Progenitor cell of endocrine pancreas (in vitro differentiated cells): Measurements from ENCODE around the gene EPM2A. TPM values are rescaled to one million over a fixed set of nuclear protein-coding genes. Genes with fewer than 3 reads are reported as not detected.

Experiments used
- DNase-seq: peaks from one replicate; pipeline ENCODE4 v3.0.0; 2021; ENCODE audit warnings: low spot score; ENCODE audit not compliant: unreplicated experiment
- H3K27ac Mint-ChIP-seq: 2 replicates; pipeline ENCODE4 v1.8.0; 2021; ENCODE audit warnings: mild to moderate bottlenecking, moderate library complexity, mixed read lengths
- H3K27me3 Mint-ChIP-seq: 2 replicates; pipeline ENCODE4 v1.8.0; 2021; ENCODE audit warnings: mixed read lengths
- H3K36me3 Mint-ChIP-seq: 2 replicates; pipeline ENCODE4 v1.8.0; 2022; ENCODE audit warnings: mixed read lengths; ENCODE audit not compliant: insufficient read depth
- H3K4me1 Mint-ChIP-seq: 2 replicates; pipeline ENCODE4 v1.8.0; 2021; ENCODE audit warnings: low read depth, mixed read lengths
- H3K4me3 Mint-ChIP-seq: 2 replicates; pipeline ENCODE4 v1.8.0; 2021; ENCODE audit warnings: low read depth, mild to moderate bottlenecking, moderate library complexity, mixed read lengths
- H3K9me3 Mint-ChIP-seq: 2 replicates; pipeline ENCODE4 v1.8.0; 2021; ENCODE audit warnings: low read depth, mixed read lengths
- CTCF ChIP-seq: fragments of 200-600 bp; sonication (generic); IDR thresholded peaks from one replicate; pipeline ENCODE4 v1.5.0; 2021; ENCODE audit warnings: antibody characterized with exemption, mild to moderate bottlenecking; ENCODE audit not compliant: unreplicated experiment
- total RNA-seq: library from RNA; stranded (reverse); gene quantifications from 2 replicates; pipeline ENCODE4 v1.2.1, GENCODE V29; 2021

EPM2A gene
- total RNA-seq, 1 donor from 2014 or later = 15.6 TPM

- peaks cover 11% of the 10 kb centered on the region for H3K27me3 Mint-ChIP-seq
- no peak for DNase-seq
- H3K27ac Mint-ChIP-seq = no peak overlapping the region
- TF ChIP-seq CTCF = no peak
- H3K4me1 Mint-ChIP-seq = peaks cover 8% of the 10 kb centered on the region
- H3K9me3 Mint-ChIP-seq = no peaks in the 10 kb centered on the region
- H3K4me3 Mint-ChIP-seq = no peak overlapping the region
- H3K36me3 Mint-ChIP-seq = peaks cover 8% of the 10 kb centered on the region
Measured at GRCh38 chr6:145623231-145623630, 112.1 kb downstream of the EPM2A start.

DNA sequence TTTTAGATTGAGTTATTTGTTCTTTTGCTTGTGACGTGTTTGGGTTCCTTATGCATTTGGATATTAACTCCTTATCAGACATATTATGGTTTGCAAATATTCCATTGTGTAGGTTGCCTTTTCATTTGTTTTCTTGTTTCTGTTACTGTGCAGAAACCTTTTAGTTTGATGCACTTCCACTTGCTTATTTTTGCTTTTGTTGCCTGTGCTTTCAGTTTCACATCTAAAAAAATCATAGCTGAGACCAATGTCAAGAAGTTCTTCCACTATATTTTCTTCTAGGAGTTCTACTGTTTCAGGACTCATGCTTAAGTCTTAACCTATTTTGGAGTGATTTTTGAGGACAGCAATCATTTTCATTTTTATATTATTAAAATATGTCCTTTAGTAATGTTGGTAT lies 113.5 kb downstream of the EPM2A start:
- Mint-ChIP-seq H3K27ac (no peak overlapping the region), H3K36me3 (peaks cover 4% of the 10 kb centered on the region), H3K9me3 (no peaks in the 10 kb centered on the region), H3K4me3 (no peak overlapping the region), H3K27me3 (peaks cover 7% of the 10 kb centered on the region), H3K4me1 (peaks cover 8% of the 10 kb centered on the region)
- no peak for DNase-seq
- TF ChIP-seq CTCF = no peak

DNA sequence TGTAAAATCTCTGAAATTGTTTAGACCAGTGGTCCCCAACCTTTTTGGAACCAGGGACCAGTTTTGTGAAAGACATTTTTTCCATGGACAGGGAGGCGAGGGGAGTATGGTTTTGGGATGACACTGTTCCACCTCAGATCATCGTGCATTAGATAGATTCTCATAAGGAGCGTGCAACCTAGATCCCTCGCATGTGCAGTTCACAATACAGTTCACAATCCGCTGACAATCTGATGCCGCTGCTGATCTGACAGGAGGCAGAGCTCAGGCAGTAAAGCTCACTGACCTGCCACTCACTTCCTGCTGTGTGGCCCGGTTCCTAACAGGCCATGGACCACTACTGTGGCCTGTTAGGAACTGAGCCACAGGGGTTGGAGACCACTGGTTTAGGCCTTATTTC lies 115.2 kb downstream of the EPM2A start:
- Mint-ChIP-seq H3K4me1 (no peaks in the 10 kb centered on the region), H3K27ac (no peak overlapping the region)

GRCh38 chr6:145609521-145609920 lies 125.8 kb downstream of the EPM2A start:
- H3K36me3 Mint-ChIP-seq = no peaks in the 10 kb centered on the region
- no peak overlapping the region for H3K27ac Mint-ChIP-seq
- H3K9me3 Mint-ChIP-seq = peaks cover 4% of the 10 kb centered on the region
- H3K27me3 Mint-ChIP-seq = no peaks in the 10 kb centered on the region
- H3K4me1 Mint-ChIP-seq = no peaks in the 10 kb centered on the region
- DNase-seq = no peak
- no peak for TF ChIP-seq CTCF
- no peak overlapping the region for H3K4me3 Mint-ChIP-seq

More for the DNA sequence above, 115.2 kb downstream of the EPM2A start:
- TF ChIP-seq CTCF = no peak
- Mint-ChIP-seq H3K9me3 (no peaks in the 10 kb centered on the region), H3K4me3 (no peak overlapping the region), H3K27me3 (no peaks in the 10 kb centered on the region), H3K36me3 (peaks cover 3% of the 10 kb centered on the region)
- no peak for DNase-seq

GRCh38 chr6:145608850-145609249 lies 126.5 kb downstream of the EPM2A start:
- no peak for TF ChIP-seq CTCF

More at GRCh38 chr6:145608850-145609249, 126.5 kb downstream of the EPM2A start:
- H3K27ac Mint-ChIP-seq = no peak overlapping the region
- H3K4me3 Mint-ChIP-seq = no peak overlapping the region
- DNase-seq = no peak
- no peaks in the 10 kb centered on the region for H3K4me1 Mint-ChIP-seq
- peaks cover 4% of the 10 kb centered on the region for H3K9me3 Mint-ChIP-seq
- H3K36me3 Mint-ChIP-seq = no peaks in the 10 kb centered on the region
- no peaks in the 10 kb centered on the region for H3K27me3 Mint-ChIP-seq
